ENCODE data around the gene PARD3. TPM values are rescaled to one million over a fixed set of nuclear protein-coding genes. Genes with fewer than 3 reads are reported as not detected.

PARD3 gene
- total RNA-seq, 2 donors from 2014 or later, result 59.6 to 74.6 TPM

- peaks cover 7% of the 10 kb centered on the region for H3K9me3 ChIP-seq (ENCODE audit: control insufficient read depth, low read length)
- H3K9me3 Mint-ChIP-seq, result no peaks in the 10 kb centered on the region
- H3K4me1 Mint-ChIP-seq, result peaks cover 34% of the 10 kb centered on the region
- no peak overlapping the region for H3K27ac Mint-ChIP-seq
- no peak for DNase-seq
- 96% methylated on average over 2 of the region's 2 CpGs; no CpG with 5 or more reads in 1 of the 2 experiments for WGBS, 2 experiments (ENCODE audit: insufficient coverage in 1 of 2, insufficient read length in 1 of 2)
- TF ChIP-seq CTCF (conservative IDR thresholded peaks at IDR 0.05), result no peak
- H3K27me3 ChIP-seq (ENCODE audit: control insufficient read depth, insufficient read depth, low read length, poor library complexity, severe bottlenecking), result no peaks in the 10 kb centered on the region
- H3K4me1 ChIP-seq (ENCODE audit: control insufficient read depth, insufficient read depth, low read length), result peaks cover 9% of the 10 kb centered on the region
- no peaks in the 10 kb centered on the region for H3K27me3 Mint-ChIP-seq (ENCODE audit: insufficient read depth)
- H3K36me3 ChIP-seq (ENCODE audit: control insufficient read depth, insufficient read depth, low read length), result no peaks in the 10 kb centered on the region
- H3K4me3 ChIP-seq (ENCODE audit: low read length), result no peak overlapping the region
- H3K9ac ChIP-seq (ENCODE audit: extremely low read depth, low read length, poor library complexity, severe bottlenecking), result no peak overlapping the region
- no peak overlapping the region for H3K27ac ChIP-seq (ENCODE audit: low read depth, low read length)
- no peaks in the 10 kb centered on the region for H3K36me3 Mint-ChIP-seq (ENCODE audit: low read depth)
- no peak overlapping the region for H3K4me3 Mint-ChIP-seq
Measured at GRCh38 chr10:34175121-34175520, 640.0 kb downstream of the PARD3 start.

- peaks cover 22% of the 10 kb centered on the region for H3K4me1 Mint-ChIP-seq
Measured at GRCh38 chr10:34172936-34173533, 642.1 kb downstream of the PARD3 start.

GRCh38 chr10:34171957-34172527, 643.1 kb downstream of the PARD3 start:
- H3K9me3 ChIP-seq (ENCODE audit: control insufficient read depth, low read length), result peaks cover 7% of the 10 kb centered on the region
- no peaks in the 10 kb centered on the region for H3K4me1 ChIP-seq (ENCODE audit: control insufficient read depth, insufficient read depth, low read length)
- no peaks in the 10 kb centered on the region for H3K9me3 Mint-ChIP-seq
- H3K36me3 ChIP-seq (ENCODE audit: control insufficient read depth, insufficient read depth, low read length), result no peaks in the 10 kb centered on the region
- H3K9ac ChIP-seq (ENCODE audit: extremely low read depth, low read length, poor library complexity, severe bottlenecking), result no peak overlapping the region
- no peak overlapping the region for H3K4me3 Mint-ChIP-seq
- H3K36me3 Mint-ChIP-seq (ENCODE audit: low read depth), result no peaks in the 10 kb centered on the region
- H3K4me1 Mint-ChIP-seq, result peaks cover 15% of the 10 kb centered on the region
- DNase-seq, result no peak
- no peak for TF ChIP-seq CTCF (conservative IDR thresholded peaks at IDR 0.05)
- H3K27me3 Mint-ChIP-seq (ENCODE audit: insufficient read depth), result no peaks in the 10 kb centered on the region
- H3K27ac Mint-ChIP-seq, result no peak overlapping the region
- no peak overlapping the region for H3K27ac ChIP-seq (ENCODE audit: low read depth, low read length)
- H3K27me3 ChIP-seq (ENCODE audit: control insufficient read depth, insufficient read depth, low read length, poor library complexity, severe bottlenecking), result no peaks in the 10 kb centered on the region
- whole genome bisulfite sequencing, 2 experiments (ENCODE audit: insufficient coverage in 1 of 2, insufficient read length in 1 of 2), result 85 to 100% methylated on average over 2 to 4 of the region's 4 CpGs
- H3K4me3 ChIP-seq (ENCODE audit: low read length), result no peak overlapping the region

More at GRCh38 chr10:34172936-34173533, 642.1 kb downstream of the PARD3 start:
- H3K9me3 ChIP-seq (ENCODE audit: control insufficient read depth, low read length), result peaks cover 7% of the 10 kb centered on the region
- peaks cover under 1% of the 10 kb centered on the region for H3K4me1 ChIP-seq (ENCODE audit: control insufficient read depth, insufficient read depth, low read length)
- no peak overlapping the region for H3K27ac ChIP-seq (ENCODE audit: low read depth, low read length)
- no peaks in the 10 kb centered on the region for H3K27me3 ChIP-seq (ENCODE audit: control insufficient read depth, insufficient read depth, low read length, poor library complexity, severe bottlenecking)
- 84 to 88% methylated on average over 8 of the region's 8 CpGs for WGBS, 2 experiments (ENCODE audit: insufficient coverage in 1 of 2, insufficient read length in 1 of 2)
- DNase-seq, result no peak
- no peak overlapping the region for H3K4me3 ChIP-seq (ENCODE audit: low read length)
- H3K36me3 Mint-ChIP-seq (ENCODE audit: low read depth), result no peaks in the 10 kb centered on the region
- no peaks in the 10 kb centered on the region for H3K9me3 Mint-ChIP-seq
- H3K9ac ChIP-seq (ENCODE audit: extremely low read depth, low read length, poor library complexity, severe bottlenecking), result no peak overlapping the region
- TF ChIP-seq CTCF (conservative IDR thresholded peaks at IDR 0.05), result no peak
- no peaks in the 10 kb centered on the region for H3K36me3 ChIP-seq (ENCODE audit: control insufficient read depth, insufficient read depth, low read length)
- H3K27me3 Mint-ChIP-seq (ENCODE audit: insufficient read depth), result no peaks in the 10 kb centered on the region
- no peak overlapping the region for H3K27ac Mint-ChIP-seq
- no peak overlapping the region for H3K4me3 Mint-ChIP-seq

Measured in endodermal cell (in vitro differentiated cells).